ENCODE results near the gene BAIAP2. TPM values are rescaled to one million over a fixed set of nuclear protein-coding genes. Genes with fewer than 3 reads are reported as not detected.

BAIAP2 gene
- total and polyA plus RNA-seq, 7 donors, result 6.5 to 52.3 (median 32.6) TPM

DNA sequence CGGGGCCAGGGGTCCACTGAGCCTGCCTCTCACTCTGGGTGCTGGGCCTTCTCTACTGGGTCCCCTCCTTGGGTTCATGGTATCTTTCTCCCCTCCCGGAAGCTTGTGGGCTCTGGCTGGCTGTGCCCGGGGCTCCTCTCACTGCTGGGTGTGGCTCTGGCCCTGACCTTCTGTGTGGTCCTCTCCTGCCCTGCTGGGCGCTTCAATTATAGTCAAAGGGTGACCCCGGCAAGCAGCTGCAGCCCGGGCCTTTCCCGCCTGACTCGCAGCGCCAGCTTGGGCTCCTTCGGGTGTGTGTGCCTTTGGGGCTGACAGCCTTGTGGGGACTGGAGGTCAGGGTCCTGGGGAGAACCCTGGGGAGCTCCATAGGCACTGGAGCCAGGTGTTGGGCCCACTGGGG is 76.1 kb downstream of the BAIAP2 start:
- no peak for TF ChIP-seq EP300 (IDR thresholded peaks at IDR 0.05)
- no peak for TF ChIP-seq POLR2AphosphoS5 (IDR thresholded peaks at IDR 0.05)
- TF ChIP-seq, protein P1, sequence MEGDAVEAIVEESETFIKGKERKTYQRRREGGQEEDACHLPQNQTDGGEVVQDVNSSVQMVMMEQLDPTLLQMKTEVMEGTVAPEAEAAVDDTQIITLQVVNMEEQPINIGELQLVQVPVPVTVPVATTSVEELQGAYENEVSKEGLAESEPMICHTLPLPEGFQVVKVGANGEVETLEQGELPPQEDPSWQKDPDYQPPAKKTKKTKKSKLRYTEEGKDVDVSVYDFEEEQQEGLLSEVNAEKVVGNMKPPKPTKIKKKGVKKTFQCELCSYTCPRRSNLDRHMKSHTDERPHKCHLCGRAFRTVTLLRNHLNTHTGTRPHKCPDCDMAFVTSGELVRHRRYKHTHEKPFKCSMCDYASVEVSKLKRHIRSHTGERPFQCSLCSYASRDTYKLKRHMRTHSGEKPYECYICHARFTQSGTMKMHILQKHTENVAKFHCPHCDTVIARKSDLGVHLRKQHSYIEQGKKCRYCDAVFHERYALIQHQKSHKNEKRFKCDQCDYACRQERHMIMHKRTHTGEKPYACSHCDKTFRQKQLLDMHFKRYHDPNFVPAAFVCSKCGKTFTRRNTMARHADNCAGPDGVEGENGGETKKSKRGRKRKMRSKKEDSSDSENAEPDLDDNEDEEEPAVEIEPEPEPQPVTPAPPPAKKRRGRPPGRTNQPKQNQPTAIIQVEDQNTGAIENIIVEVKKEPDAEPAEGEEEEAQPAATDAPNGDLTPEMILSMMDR (IDR thresholded peaks at IDR 0.05), result no peak
- no peak for TF ChIP-seq POLR2A (IDR thresholded peaks at IDR 0.05)
- Histone ChIP-seq H3K36me3 (peaks cover 11 to 65% (median 29%) of the 10 kb centered on the region in 4 donors), H3K27me3 (no peaks in the 10 kb centered on the region), H3K4me3 (no peak overlapping the region), H3K9me3 (no peaks in the 10 kb centered on the region), H3K4me1 (peaks cover 0 to 15% (median 0%) of the 10 kb centered on the region in 4 donors), H3K27ac (no peak overlapping the region)
- 82 to 83% methylated on average over 10 of the region's 10 CpGs for WGBS, 2 donors
- DNase-seq, result no peak
- intact Hi-C loops (cut with DNase I), result no loop called here

DNA sequence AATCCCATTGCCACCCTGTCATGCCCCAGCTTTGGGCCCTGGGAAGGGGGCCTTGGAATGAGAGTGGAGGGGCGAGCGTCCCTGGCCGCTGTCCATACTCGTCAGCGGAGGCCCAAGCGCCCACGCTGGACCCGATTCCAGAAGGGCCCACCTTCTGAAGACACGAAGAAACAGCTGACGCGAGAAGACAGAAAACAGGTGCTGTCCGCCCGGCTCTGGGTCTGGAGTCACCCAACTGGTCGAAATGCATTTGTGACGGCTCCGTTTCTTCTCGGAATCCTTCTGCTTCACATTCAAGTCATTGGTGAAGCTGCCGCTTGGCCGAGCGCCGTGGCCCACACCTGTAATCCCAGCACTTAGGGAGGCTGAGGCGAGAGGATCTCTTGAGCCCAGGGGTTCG is 77.5 kb downstream of the BAIAP2 start:
- Histone ChIP-seq H3K4me1 (peaks cover 0 to 16% (median 0%) of the 10 kb centered on the region in 4 donors), H3K9me3 (no peaks in the 10 kb centered on the region), H3K27ac (no peak overlapping the region), H3K4me3 (no peak overlapping the region), H3K36me3 (peaks cover 0 to 53% (median 20%) of the 10 kb centered on the region in 4 donors), H3K27me3 (no peaks in the 10 kb centered on the region)
- intact Hi-C loops (cut with DNase I), result no loop called here
- 93 to 96% methylated on average over 23 of the region's 23 CpGs for WGBS, 2 donors
- no peak for DNase-seq
- no peak for TF ChIP-seq EP300 (IDR thresholded peaks at IDR 0.05)
- TF ChIP-seq, protein P1 (IDR thresholded peaks at IDR 0.05), result no peak
- no peak for TF ChIP-seq POLR2AphosphoS5 (IDR thresholded peaks at IDR 0.05)
- TF ChIP-seq POLR2A (IDR thresholded peaks at IDR 0.05), result no peak

DNA sequence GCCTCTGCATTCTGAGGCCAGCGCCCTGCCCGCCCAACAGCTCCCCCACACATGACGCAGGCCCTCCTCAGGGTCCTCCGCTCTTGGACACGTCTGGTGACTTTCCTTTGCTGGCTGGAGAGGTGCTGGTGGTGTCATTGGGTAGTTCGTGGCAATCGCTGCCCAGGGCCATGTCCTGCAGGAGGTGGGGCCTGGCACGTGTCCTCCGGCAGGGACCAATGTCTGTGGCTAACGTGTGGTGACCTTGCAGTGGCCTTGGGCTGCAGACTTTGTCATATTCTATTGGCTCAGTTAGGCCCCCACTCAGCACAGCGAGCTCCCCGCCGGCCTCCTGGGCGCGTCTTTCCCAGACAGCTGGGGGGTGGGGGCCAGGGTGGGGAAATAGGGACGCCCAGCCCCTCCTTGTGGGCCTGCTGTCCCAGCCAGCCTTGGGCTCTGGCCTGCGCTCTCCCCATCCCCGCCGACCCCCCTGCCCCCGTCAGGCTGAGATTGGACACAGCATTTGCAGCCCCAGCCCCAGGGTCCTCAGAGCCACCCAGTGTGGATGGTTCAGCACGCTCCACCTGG is 78.3 kb downstream of the BAIAP2 start:
- Histone ChIP-seq H3K9me3 (no peaks in the 10 kb centered on the region), H3K4me3 (no peak overlapping the region), H3K27ac (no peak overlapping the region), H3K36me3 (peaks cover 0 to 53% (median 17%) of the 10 kb centered on the region in 4 donors), H3K27me3 (peaks cover 0 to 1% (median 0%) of the 10 kb centered on the region in 3 donors), H3K4me1 (peaks cover 0 to 17% (median under 1%) of the 10 kb centered on the region in 4 donors)
- no peak for DNase-seq
- 91 to 92% methylated on average over 21 of the region's 21 CpGs for WGBS, 2 donors
- intact Hi-C loops (cut with DNase I), result no loop called here
- TF ChIP-seq POLR2AphosphoS5 (IDR thresholded peaks at IDR 0.05) (peak in 2 of 4 donors; percentile 11 to 19), EP300 (IDR thresholded peaks at IDR 0.05) (no peak)
- TF ChIP-seq, protein P1 (IDR thresholded peaks at IDR 0.05), result no peak

DNA sequence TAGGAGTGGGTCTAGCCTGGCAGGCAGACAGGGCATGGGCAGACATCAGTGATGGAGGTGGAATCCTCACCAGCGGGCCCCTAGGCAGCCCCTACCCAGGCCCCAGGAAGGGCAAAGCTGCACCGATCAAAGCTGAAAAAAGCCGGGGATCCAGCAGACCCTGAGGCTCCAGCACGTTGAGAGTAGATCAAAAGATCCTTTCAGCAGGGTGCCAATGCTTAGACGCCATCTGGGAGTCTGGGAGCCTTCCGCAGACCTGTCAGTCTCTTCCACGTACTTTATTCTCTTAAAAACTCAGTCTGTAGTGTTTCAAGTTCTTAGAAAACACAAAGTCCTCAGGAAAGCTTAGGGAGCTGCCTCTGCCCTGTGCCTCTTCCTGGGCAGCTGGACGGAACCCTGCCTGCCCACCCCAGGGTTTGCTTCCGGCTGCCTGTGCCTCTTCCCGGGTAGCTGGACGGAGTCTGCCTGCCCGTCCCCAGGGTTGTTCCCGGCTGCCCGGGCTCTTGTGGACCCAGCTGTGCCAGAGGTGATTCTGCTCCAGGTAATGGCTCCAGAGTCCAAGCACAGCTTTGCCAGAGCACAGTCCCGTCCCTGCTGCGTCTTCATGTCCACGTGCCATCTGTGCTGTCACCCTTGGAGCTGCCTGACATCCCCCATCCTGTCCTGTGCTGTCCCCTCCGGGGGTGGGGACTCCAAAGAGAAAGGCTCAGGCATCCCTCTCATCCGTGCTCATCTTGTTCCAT is 79.6 kb downstream of the BAIAP2 start:
- H3K4me3 ChIP-seq, result no peak overlapping the region
- H3K27me3 ChIP-seq, result peaks cover 0 to 8% (median 0%) of the 10 kb centered on the region in 3 donors
- 78 to 84% methylated on average over 19 of the region's 19 CpGs for WGBS, 2 donors
- TF ChIP-seq POLR2AphosphoS5 (IDR thresholded peaks at IDR 0.05) (no peak), POLR2A (IDR thresholded peaks at IDR 0.05) (no peak), EP300 (IDR thresholded peaks at IDR 0.05) (no peak)
- TF ChIP-seq, protein P1 (IDR thresholded peaks at IDR 0.05), result no peak
- H3K36me3 ChIP-seq, result peaks cover 0 to 43% (median 14%) of the 10 kb centered on the region in 4 donors
- H3K9me3 ChIP-seq, result no peaks in the 10 kb centered on the region
- no peak for DNase-seq
- intact Hi-C loops (cut with DNase I), result no loop called here
- peak overlapping the region in 1 of 4 donors; percentile 63 for H3K27ac ChIP-seq
- peaks cover 0 to 29% (median 13%) of the 10 kb centered on the region in 4 donors for H3K4me1 ChIP-seq
